GM18508 (cell line): ENCODE measurements around the gene SLC22A24.
"Not testable (repeated sequence)": the region's sequence is repeated elsewhere in the genome, so short reads cannot be mapped to it uniquely, and the experiment has no call there.

Experiments used
- ATAC-seq: cut with Tn5 transposase; IDR thresholded peaks from one replicate; pipeline ENCODE4 v1.9.1; 2021; ENCODE audit warnings: moderate number of reproducible peaks; ENCODE audit not compliant: insufficient read depth, unreplicated experiment

SLC22A24 gene

GRCh38 chr11:63144121-63144520 is at the start of gene SLC22A24:
SLC22A24 (minus strand) TSS chr11:63144221; CDS start chr11:63143779, 442 bp downstream.
- ATAC-seq = no peak

- no peak for ATAC-seq
Measured at GRCh38 chr11:63180536-63180935, 36.5 kb upstream of the SLC22A24 start.

- no peak for ATAC-seq
Measured at GRCh38 chr11:63179432-63180041, 35.5 kb upstream of the SLC22A24 start.

GRCh38 chr11:63177872-63178271 is 33.9 kb upstream of the SLC22A24 start:
- no peak for ATAC-seq

GRCh38 chr11:63165706-63166310 is 21.8 kb upstream of the SLC22A24 start:
- no peak for ATAC-seq

GRCh38 chr11:63155794-63156193 is 11.8 kb upstream of the SLC22A24 start:
- no peak for ATAC-seq

GRCh38 chr11:63146581-63146980 is 2.6 kb upstream of the SLC22A24 start:
- no peak for ATAC-seq

- no peak for ATAC-seq
Measured at GRCh38 chr11:63142459-63142858, 1.6 kb downstream of the SLC22A24 start.

- no peak for ATAC-seq
Measured at GRCh38 chr11:63132985-63133775, 10.8 kb downstream of the SLC22A24 start.

- no peak for ATAC-seq
Measured at GRCh38 chr11:63099555-63099954, 44.5 kb downstream of the SLC22A24 start.

GRCh38 chr11:63080682-63081081 is 63.3 kb downstream of the SLC22A24 start:
- ATAC-seq = no peak

- not testable (repeated sequence) for ATAC-seq
Measured at GRCh38 chr11:63046203-63046602, 97.8 kb downstream of the SLC22A24 start.

- no peak for ATAC-seq
Measured at GRCh38 chr11:63042596-63042995, 101.4 kb downstream of the SLC22A24 start.

- ATAC-seq = no peak
Measured at GRCh38 chr11:63032457-63032856, 111.6 kb downstream of the SLC22A24 start.
